Measurements from ENCODE around the gene PAF1.

The PAF1 gene

GRCh38 chr19:39410831-39411080 is 19.9 kb upstream of the PAF1 start:
- TF ChIP-seq CTCF (IDR thresholded peaks at IDR 0.05; ENCODE audit: unreplicated experiment in 3 of 3): no peak
- Mint-ChIP-seq H3K9me3 (no peaks in the 10 kb centered on the region), H3K27me3 (ENCODE audit: low read depth) (peaks cover 5% of the 10 kb centered on the region), H3K27ac (peak overlapping the region; percentile 91 to 98 (median 96)), H3K4me3 (peak overlapping the region; percentile 97 to 99 (median 97)), H3K36me3 (ENCODE audit: low read depth) (peaks cover 14% of the 10 kb centered on the region), H3K4me1 (peaks cover 42% of the 10 kb centered on the region)

GRCh38 chr19:39410017-39410830 is 19.3 kb upstream of the PAF1 start:
- H3K9me3 Mint-ChIP-seq: no peaks in the 10 kb centered on the region
- peak overlapping the region; percentile 97 to 99 (median 97) for H3K4me3 Mint-ChIP-seq
- H3K27ac Mint-ChIP-seq: peak overlapping the region; percentile 91 to 98 (median 96)
- TF ChIP-seq CTCF (IDR thresholded peaks at IDR 0.05; ENCODE audit: unreplicated experiment in 3 of 3): no peak
- H3K27me3 Mint-ChIP-seq (ENCODE audit: low read depth): peaks cover 5% of the 10 kb centered on the region
- H3K36me3 Mint-ChIP-seq (ENCODE audit: low read depth): peaks cover 10% of the 10 kb centered on the region
- peaks cover 42% of the 10 kb centered on the region for H3K4me1 Mint-ChIP-seq

DNA sequence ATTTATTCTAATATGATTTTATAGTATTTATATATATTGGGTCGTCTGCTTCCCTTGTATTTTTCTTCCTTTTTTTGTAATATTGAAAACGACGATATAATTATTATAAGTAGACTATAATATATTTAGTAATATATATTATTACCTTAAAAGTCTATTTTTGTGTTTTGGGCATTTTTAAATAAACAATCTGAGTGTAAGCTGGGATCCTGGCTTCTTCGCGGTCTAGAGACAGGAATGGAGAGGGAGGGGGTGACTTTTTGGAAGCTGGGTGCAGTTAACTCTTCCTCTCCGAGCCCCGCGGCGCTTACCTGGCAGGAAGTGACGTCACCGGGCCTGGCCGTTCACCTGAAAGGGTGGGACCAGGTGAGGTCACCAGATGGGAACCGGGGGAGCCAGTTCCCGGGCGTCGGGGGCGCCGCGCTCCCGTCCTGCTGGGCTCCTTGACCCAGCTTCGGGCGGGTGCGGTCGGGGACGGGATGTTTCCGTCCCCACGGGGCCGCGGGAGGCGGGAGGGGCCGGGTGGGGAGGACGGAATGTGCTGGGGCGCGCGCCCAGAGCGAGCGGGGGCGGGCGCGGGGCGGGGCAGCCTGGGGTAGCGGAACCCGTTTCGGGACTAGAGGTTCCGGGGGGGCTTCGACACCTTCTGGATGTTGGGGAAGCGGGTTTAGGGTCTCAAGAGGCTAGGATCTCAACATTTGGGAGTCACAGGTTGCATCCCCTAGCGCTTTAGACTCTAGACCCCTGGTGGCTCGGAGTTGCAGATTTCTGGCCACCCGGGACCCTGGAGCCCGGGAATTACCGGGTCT is 18.5 kb upstream of the PAF1 start:
- peaks cover 38% of the 10 kb centered on the region for H3K4me1 Mint-ChIP-seq
- H3K27ac Mint-ChIP-seq: peak overlapping the region; percentile 91 to 98 (median 97)
- no peaks in the 10 kb centered on the region for H3K9me3 Mint-ChIP-seq
- no peak for TF ChIP-seq CTCF (IDR thresholded peaks at IDR 0.05; ENCODE audit: unreplicated experiment in 3 of 3)
- H3K4me3 Mint-ChIP-seq: peak overlapping the region; percentile 97 to 99 (median 97)
- peaks cover 6% of the 10 kb centered on the region for H3K36me3 Mint-ChIP-seq (ENCODE audit: low read depth)
- peaks cover 5% of the 10 kb centered on the region for H3K27me3 Mint-ChIP-seq (ENCODE audit: low read depth)

GRCh38 chr19:39408392-39409207 is 17.7 kb upstream of the PAF1 start:
- no peak for TF ChIP-seq CTCF (IDR thresholded peaks at IDR 0.05; ENCODE audit: unreplicated experiment in 3 of 3)
- peak overlapping the region; percentile 79 to 93 (median 90) for H3K4me3 Mint-ChIP-seq
- H3K36me3 Mint-ChIP-seq (ENCODE audit: low read depth): no peaks in the 10 kb centered on the region
- peak overlapping the region; percentile 91 to 98 (median 97) for H3K27ac Mint-ChIP-seq
- peaks cover 37% of the 10 kb centered on the region for H3K4me1 Mint-ChIP-seq
- H3K9me3 Mint-ChIP-seq: no peaks in the 10 kb centered on the region
- peaks cover 5% of the 10 kb centered on the region for H3K27me3 Mint-ChIP-seq (ENCODE audit: low read depth)

- Mint-ChIP-seq H3K27me3 (ENCODE audit: low read depth) (peaks cover 5% of the 10 kb centered on the region), H3K36me3 (ENCODE audit: low read depth) (no peaks in the 10 kb centered on the region), H3K4me1 (peaks cover 37% of the 10 kb centered on the region), H3K4me3 (peak overlapping the region; percentile 79 to 93 (median 90)), H3K27ac (peak overlapping the region in 2 of 3 experiments; percentile 44 to 97), H3K9me3 (no peaks in the 10 kb centered on the region)
- no peak for TF ChIP-seq CTCF (IDR thresholded peaks at IDR 0.05; ENCODE audit: unreplicated experiment in 3 of 3)
Observed at GRCh38 chr19:39407660-39408391, 16.9 kb upstream of the PAF1 start.

All from nephron (organoid).